Prostate gland (tissue), 2 donors: ENCODE results near the gene GNAS.

ENCODE experiments used
- CTCF ChIP-seq, 4 experiments: fragments of 200-600 bp in 2 of 4; fragments of 450-650 bp in 2 of 4; sonication (generic) in 2 of 4; IDR thresholded peaks; 1 replicate in 3 of 4; 2 replicates in 1 of 4; pipeline ENCODE4 v1.5.1; 2016 to 2019; ENCODE audit warnings: antibody characterized with exemption in 4 of 4, mild to moderate bottlenecking in 2 of 4, moderate library complexity in 2 of 4
- POLR2A ChIP-seq: fragments of 450-650 bp; IDR thresholded peaks from one replicate; pipeline ENCODE4 v1.6.1; 2016; ENCODE audit warnings: antibody characterized with exemption, mild to moderate bottlenecking

- TF ChIP-seq CTCF (IDR thresholded peaks at IDR 0.05): no peak
- no peak for TF ChIP-seq POLR2A
Observed at GRCh38 chr20:58892932-58893224, 40.4 kb downstream of the GNAS start.
